Measurements from ENCODE around the gene CCL4. TPM values are rescaled to one million over a fixed set of nuclear protein-coding genes. Genes with fewer than 3 reads are reported as not detected.
"Not testable (repeated sequence)": the region's sequence is repeated elsewhere in the genome, so short reads cannot be mapped to it uniquely, and the experiment has no call there.

Gene CCL4
- total and polyA plus RNA-seq, 7 experiments from 2014 or later: 0.74 to 35.6 (median 2.2) TPM

DNA sequence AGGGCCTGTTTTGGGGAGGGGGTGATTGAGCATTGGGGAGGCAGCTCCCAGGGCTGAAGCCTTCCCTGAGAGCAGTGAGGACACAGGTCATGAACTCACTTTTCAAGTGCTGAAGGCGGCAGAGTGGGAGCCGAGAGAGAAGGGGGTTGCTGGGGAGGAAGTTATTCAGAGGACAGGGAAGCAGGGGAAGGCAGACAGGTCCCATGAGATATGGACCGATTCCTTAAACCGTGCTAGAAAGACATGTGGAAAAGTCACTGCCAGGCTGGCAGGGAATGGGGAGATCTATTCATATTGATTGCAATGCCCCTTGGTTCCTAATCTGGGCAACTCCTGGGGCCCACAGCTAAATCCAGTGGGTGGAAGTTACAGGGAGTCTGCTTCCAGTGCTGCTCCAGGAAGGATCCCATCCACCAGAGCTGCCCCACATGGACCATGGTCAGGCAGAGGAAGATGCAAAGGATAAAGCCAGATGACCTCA is 1.1 kb downstream of the CCL4 start:
- DNase-seq (no peak), ATAC-seq (no peak)
- intact Hi-C loops (cut with micrococcal nuclease): no loop called here
- ChIA-PET CTCF (no interaction called here), POLR2A (no interaction called here)
- Histone ChIP-seq H3K36me3 (ENCODE audit: control insufficient read depth in 2 of 3, insufficient read depth in 3 of 3, low read length in 3 of 3) (no peaks in the 10 kb centered on the region), H3K4me1 (ENCODE audit: control insufficient read depth in 2 of 2, insufficient read depth in 2 of 2, low read length in 2 of 2) (peaks cover 0 to 50% of the 10 kb centered on the region in 2 donors), H3K27ac (ENCODE audit: low read depth, low read length) (no peak overlapping the region), H3K4me3 (ENCODE audit: low read length) (peak overlapping the region; percentile 3), H3K9me3 (ENCODE audit: control insufficient read depth in 2 of 3, low read length in 3 of 3) (no peaks in the 10 kb centered on the region), H3K27me3 (ENCODE audit: control insufficient read depth in 2 of 2, insufficient read depth in 2 of 2, low read length in 2 of 2) (no peaks in the 10 kb centered on the region)
- H3K27ac Mint-ChIP-seq: peak overlapping the region in 3 of 9 donors; percentile 22 to 82 (median 34)
- H3K36me3 Mint-ChIP-seq: no peaks in the 10 kb centered on the region
- H3K9me3 Mint-ChIP-seq: no peaks in the 10 kb centered on the region
- H3K27me3 Mint-ChIP-seq: peaks cover 18 to 46% (median 26%) of the 10 kb centered on the region in 5 donors
- H3K4me1 Mint-ChIP-seq: peaks cover 0 to 17% (median 5%) of the 10 kb centered on the region in 7 donors
- H3K4me3 Mint-ChIP-seq: peak overlapping the region in 4 of 10 donors; percentile 30 to 83 (median 46)

DNA sequence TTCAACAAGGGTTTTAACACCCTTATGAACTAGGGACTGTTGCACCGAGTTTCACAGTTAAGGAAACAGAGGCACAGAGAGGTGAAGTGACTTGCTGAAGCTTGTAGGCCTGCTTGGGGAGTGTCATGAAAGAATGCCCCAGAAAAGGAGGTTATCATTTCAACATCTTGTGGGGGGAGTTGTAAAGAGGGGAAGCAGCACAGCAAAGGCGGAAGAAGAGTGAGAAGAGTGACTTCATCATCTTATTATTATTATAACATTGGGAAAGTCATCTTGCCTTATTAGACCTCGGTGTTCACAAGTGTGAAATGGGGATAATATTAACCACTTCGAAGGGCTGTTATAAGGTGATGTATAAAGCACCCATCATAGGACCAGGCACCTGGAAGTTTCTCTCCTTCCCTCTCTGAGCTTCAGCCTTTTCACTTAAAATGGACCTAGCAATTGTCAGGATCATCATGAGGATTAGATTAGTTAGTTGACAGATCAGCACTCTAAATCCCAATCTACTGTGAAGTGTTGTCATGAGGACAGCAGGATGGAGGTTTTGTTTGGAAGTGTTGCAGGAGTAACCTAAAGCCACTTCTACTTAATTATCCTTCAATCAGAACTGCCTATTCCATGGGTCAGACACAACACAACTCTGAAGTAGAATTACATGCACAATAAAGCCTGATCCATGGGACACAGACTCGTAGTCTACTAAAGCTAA is 2.3 kb downstream of the CCL4 start:
- H3K27ac Mint-ChIP-seq: no peak overlapping the region

DNA sequence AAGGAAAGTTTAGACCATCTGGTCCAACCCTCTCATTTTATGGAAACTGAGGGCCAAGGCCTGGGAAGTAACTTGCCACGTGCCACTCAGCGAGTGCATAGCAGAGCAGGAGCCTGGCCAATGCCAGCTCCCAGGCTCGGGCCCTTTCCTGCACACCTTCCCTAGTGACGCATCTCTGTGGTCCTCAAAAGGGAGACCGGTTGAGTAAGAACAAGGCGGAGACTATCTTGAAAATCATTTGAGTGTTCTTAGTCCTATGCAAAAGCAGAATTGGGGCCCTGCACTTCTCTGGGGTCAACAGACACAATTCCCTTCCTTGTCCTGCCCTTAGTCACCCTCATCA is 2.8 kb downstream of the CCL4 start:
- Histone ChIP-seq H3K9me3 (ENCODE audit: control insufficient read depth in 2 of 3, low read length in 3 of 3) (no peaks in the 10 kb centered on the region), H3K27ac (ENCODE audit: low read depth, low read length) (no peak overlapping the region), H3K4me3 (ENCODE audit: low read length) (no peak overlapping the region), H3K27me3 (ENCODE audit: control insufficient read depth in 2 of 2, insufficient read depth in 2 of 2, low read length in 2 of 2) (no peaks in the 10 kb centered on the region), H3K4me1 (ENCODE audit: control insufficient read depth in 2 of 2, insufficient read depth in 2 of 2, low read length in 2 of 2) (peaks cover 0 to 50% of the 10 kb centered on the region in 2 donors), H3K36me3 (ENCODE audit: control insufficient read depth in 2 of 3, insufficient read depth in 3 of 3, low read length in 3 of 3) (no peaks in the 10 kb centered on the region)
- DNase-seq: no peak
- Mint-ChIP-seq H3K4me3 (no peak overlapping the region), H3K4me1 (peaks cover 0 to 17% (median 5%) of the 10 kb centered on the region in 7 donors), H3K9me3 (peaks cover 0 to 2% (median 0%) of the 10 kb centered on the region in 11 donors), H3K36me3 (no peaks in the 10 kb centered on the region), H3K27me3 (peaks cover 20 to 46% (median 28%) of the 10 kb centered on the region in 5 donors), H3K27ac (no peak overlapping the region)
- CTCF ChIA-PET: no interaction called here
- ATAC-seq: no peak
- intact Hi-C loops (cut with micrococcal nuclease): no loop called here
- POLR2A ChIA-PET: interaction anchor here (0.9 kb wide), 1 partner anchor 22 kb away, joined by 3 read pairs; no protein-coding TSS in a partner anchor

More for the DNA sequence above, 2.3 kb downstream of the CCL4 start:
- Histone ChIP-seq H3K27ac (ENCODE audit: low read depth, low read length) (no peak overlapping the region), H3K4me3 (ENCODE audit: low read length) (no peak overlapping the region), H3K4me1 (ENCODE audit: control insufficient read depth in 2 of 2, insufficient read depth in 2 of 2, low read length in 2 of 2) (peaks cover 0 to 50% of the 10 kb centered on the region in 2 donors), H3K36me3 (ENCODE audit: control insufficient read depth in 2 of 3, insufficient read depth in 3 of 3, low read length in 3 of 3) (no peaks in the 10 kb centered on the region), H3K27me3 (ENCODE audit: control insufficient read depth in 2 of 2, insufficient read depth in 2 of 2, low read length in 2 of 2) (no peaks in the 10 kb centered on the region), H3K9me3 (ENCODE audit: control insufficient read depth in 2 of 3, low read length in 3 of 3) (no peaks in the 10 kb centered on the region)
- ATAC-seq (no peak), DNase-seq (no peak)
- CTCF ChIA-PET: no interaction called here
- intact Hi-C loops (cut with micrococcal nuclease): no loop called here
- Mint-ChIP-seq H3K36me3 (no peaks in the 10 kb centered on the region), H3K4me1 (peaks cover 0 to 17% (median 5%) of the 10 kb centered on the region in 7 donors), H3K4me3 (peak overlapping the region in 1 of 10 donors; percentile 83), H3K9me3 (no peaks in the 10 kb centered on the region), H3K27me3 (peaks cover 18 to 46% (median 28%) of the 10 kb centered on the region in 5 donors)
- POLR2A ChIA-PET: interaction anchor here (0.9 kb wide), 1 partner anchor 21 kb away, joined by 3 read pairs; no protein-coding TSS in a partner anchor

DNA sequence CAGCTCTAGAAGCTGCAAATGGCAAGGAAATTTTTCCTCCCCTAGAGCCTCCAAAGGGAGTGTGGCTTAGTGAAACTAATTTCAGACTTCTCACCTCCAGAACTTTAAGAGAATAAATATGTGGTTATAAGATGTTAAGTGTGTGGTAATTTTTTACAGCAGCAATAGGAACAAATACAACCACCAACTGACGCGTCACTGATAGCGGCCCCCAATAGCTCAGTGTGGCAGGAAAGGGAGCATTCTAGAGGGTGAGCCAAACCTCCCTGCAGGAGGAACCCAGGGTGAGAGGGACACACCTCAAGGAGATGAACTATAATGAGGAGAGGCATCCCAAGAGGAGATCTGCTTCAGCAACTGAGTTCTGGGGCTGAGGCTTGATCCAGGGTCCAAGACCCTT is 4.0 kb downstream of the CCL4 start:
- DNase-seq (no peak), ATAC-seq (peak; percentile 7)
- ChIA-PET POLR2A (no interaction called here), CTCF (no interaction called here)
- Mint-ChIP-seq H3K27me3 (peaks cover 20 to 42% (median 28%) of the 10 kb centered on the region in 5 donors), H3K36me3 (no peaks in the 10 kb centered on the region), H3K4me1 (peaks cover 0 to 16% (median 5%) of the 10 kb centered on the region in 7 donors), H3K9me3 (peaks cover 0 to 5% (median 0%) of the 10 kb centered on the region in 11 donors), H3K27ac (no peak overlapping the region), H3K4me3 (no peak overlapping the region)
- H3K27ac ChIP-seq (ENCODE audit: low read depth, low read length): no peak overlapping the region
- H3K4me1 ChIP-seq (ENCODE audit: control insufficient read depth in 2 of 2, insufficient read depth in 2 of 2, low read length in 2 of 2): peaks cover 0 to 45% of the 10 kb centered on the region in 2 donors
- peak overlapping the region; percentile 17 for H3K4me3 ChIP-seq (ENCODE audit: low read length)
- intact Hi-C loops (cut with micrococcal nuclease): no loop called here
- H3K36me3 ChIP-seq (ENCODE audit: control insufficient read depth in 2 of 3, insufficient read depth in 3 of 3, low read length in 3 of 3): no peaks in the 10 kb centered on the region
- H3K9me3 ChIP-seq (ENCODE audit: control insufficient read depth in 2 of 3, low read length in 3 of 3): no peaks in the 10 kb centered on the region
- no peaks in the 10 kb centered on the region for H3K27me3 ChIP-seq (ENCODE audit: control insufficient read depth in 2 of 2, insufficient read depth in 2 of 2, low read length in 2 of 2)

DNA sequence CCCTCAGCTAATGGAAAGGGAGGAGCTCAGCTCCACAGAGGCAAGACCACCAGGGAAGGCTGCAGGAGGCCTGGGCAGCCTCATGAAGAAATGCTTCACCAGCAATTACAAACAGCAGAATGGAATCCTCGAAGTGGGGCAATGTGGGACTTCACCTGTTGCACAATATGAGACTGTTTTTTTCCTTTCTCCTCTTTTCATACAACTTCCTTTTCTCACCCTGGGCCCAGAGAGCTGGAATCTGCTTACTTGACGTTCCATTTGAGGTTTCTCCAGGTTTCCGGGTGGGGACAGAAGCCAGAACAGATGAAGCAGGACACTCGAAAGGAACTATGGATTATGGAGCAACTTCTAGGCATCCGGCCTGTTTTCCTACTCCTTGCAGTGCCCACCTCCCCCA is 4.6 kb downstream of the CCL4 start:
- intact Hi-C loops (cut with micrococcal nuclease); H3K4me3 ChIP-seq (ENCODE audit: low read length); H3K36me3 ChIP-seq (ENCODE audit: control insufficient read depth in 2 of 3, insufficient read depth in 3 of 3, low read length in 3 of 3); H3K27ac ChIP-seq (ENCODE audit: low read depth, low read length); CTCF ChIA-PET; H3K4me3 Mint-ChIP-seq; POLR2A ChIA-PET; H3K9me3 ChIP-seq (ENCODE audit: control insufficient read depth in 2 of 3, low read length in 3 of 3); DNase-seq; ATAC-seq; H3K36me3 Mint-ChIP-seq; H3K9me3 Mint-ChIP-seq; H3K27me3 ChIP-seq (ENCODE audit: control insufficient read depth in 2 of 2, insufficient read depth in 2 of 2, low read length in 2 of 2): not testable (repeated sequence)
- peak overlapping the region in 1 of 9 donors; percentile 35 for H3K27ac Mint-ChIP-seq
- H3K4me1 Mint-ChIP-seq: peaks cover 0 to 14% (median 5%) of the 10 kb centered on the region in 7 donors
- peaks cover 0 to 39% of the 10 kb centered on the region in 2 donors for H3K4me1 ChIP-seq (ENCODE audit: control insufficient read depth in 2 of 2, insufficient read depth in 2 of 2, low read length in 2 of 2)
- H3K27me3 Mint-ChIP-seq: peaks cover 20 to 38% (median 28%) of the 10 kb centered on the region in 5 donors

DNA sequence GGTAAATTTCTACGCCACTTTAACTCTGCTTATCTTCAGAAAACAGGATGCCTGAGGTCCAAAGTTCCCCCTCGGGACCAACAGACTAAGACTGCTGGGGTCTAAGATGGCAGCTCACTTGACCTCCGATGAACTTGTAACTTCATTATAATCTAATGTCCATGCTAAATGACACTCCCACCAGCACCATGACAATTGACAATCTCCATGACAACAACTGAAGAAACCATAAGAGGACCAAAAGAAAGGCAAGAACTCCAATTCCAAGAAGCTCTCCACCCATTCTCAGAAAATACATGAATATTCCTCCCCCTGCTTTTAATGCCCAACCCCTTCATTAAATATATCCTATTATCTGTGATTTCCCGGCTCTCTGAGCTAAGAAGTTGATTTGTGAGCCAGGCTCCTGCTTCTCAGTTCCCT is 7.5 kb downstream of the CCL4 start:
- ChIA-PET CTCF (no interaction called here), POLR2A (no interaction called here)
- Mint-ChIP-seq H3K4me1 (peaks cover 0 to 6% (median 0%) of the 10 kb centered on the region in 7 donors), H3K4me3 (no peak overlapping the region), H3K27me3 (peaks cover 6 to 29% (median 11%) of the 10 kb centered on the region in 5 donors), H3K9me3 (peaks cover 0 to 8% (median 0%) of the 10 kb centered on the region in 11 donors), H3K36me3 (no peaks in the 10 kb centered on the region), H3K27ac (no peak overlapping the region)
- ATAC-seq (no peak), DNase-seq (no peak)
- H3K4me3 ChIP-seq (ENCODE audit: low read length): no peak overlapping the region
- H3K27me3 ChIP-seq (ENCODE audit: control insufficient read depth in 2 of 2, insufficient read depth in 2 of 2, low read length in 2 of 2): no peaks in the 10 kb centered on the region
- intact Hi-C loops (cut with micrococcal nuclease): loop anchor here in 1 of 2 donors (10.0 kb wide), 1 partner anchor 74 kb away; no protein-coding TSS in a partner anchor
- no peaks in the 10 kb centered on the region for H3K9me3 ChIP-seq (ENCODE audit: control insufficient read depth in 2 of 3, low read length in 3 of 3)
- peaks cover 0 to 31% of the 10 kb centered on the region in 2 donors for H3K4me1 ChIP-seq (ENCODE audit: control insufficient read depth in 2 of 2, insufficient read depth in 2 of 2, low read length in 2 of 2)
- no peak overlapping the region for H3K27ac ChIP-seq (ENCODE audit: low read depth, low read length)
- no peaks in the 10 kb centered on the region for H3K36me3 ChIP-seq (ENCODE audit: control insufficient read depth in 2 of 3, insufficient read depth in 3 of 3, low read length in 3 of 3)

Measured in naive thymus-derived CD4-positive, alpha-beta T cell (primary cell).